Measurements from ENCODE around the gene MIX23.

DNA sequence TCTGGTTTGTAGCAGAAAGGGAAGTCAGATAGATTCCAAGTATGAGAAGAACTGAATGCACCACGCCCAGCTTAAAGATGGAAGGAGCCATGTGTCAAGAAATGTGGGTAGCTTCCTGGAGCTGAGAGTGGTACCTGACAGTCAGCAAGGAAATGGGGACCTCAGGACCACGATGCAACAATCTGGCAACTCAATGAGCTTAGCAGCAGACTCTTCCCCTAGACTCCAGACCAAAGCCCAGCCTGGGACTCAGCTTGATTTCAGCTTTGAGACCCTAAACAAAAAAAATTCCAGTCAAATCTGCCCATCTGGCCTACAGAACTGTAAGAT lies 24.4 kb downstream of the MIX23 start:
- no peak for TF ChIP-seq POLR2A (IDR thresholded peaks at IDR 0.05)
- TF ChIP-seq, protein P1, sequence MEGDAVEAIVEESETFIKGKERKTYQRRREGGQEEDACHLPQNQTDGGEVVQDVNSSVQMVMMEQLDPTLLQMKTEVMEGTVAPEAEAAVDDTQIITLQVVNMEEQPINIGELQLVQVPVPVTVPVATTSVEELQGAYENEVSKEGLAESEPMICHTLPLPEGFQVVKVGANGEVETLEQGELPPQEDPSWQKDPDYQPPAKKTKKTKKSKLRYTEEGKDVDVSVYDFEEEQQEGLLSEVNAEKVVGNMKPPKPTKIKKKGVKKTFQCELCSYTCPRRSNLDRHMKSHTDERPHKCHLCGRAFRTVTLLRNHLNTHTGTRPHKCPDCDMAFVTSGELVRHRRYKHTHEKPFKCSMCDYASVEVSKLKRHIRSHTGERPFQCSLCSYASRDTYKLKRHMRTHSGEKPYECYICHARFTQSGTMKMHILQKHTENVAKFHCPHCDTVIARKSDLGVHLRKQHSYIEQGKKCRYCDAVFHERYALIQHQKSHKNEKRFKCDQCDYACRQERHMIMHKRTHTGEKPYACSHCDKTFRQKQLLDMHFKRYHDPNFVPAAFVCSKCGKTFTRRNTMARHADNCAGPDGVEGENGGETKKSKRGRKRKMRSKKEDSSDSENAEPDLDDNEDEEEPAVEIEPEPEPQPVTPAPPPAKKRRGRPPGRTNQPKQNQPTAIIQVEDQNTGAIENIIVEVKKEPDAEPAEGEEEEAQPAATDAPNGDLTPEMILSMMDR (IDR thresholded peaks at IDR 0.05) = no peak
